Astrocyte of the spinal cord (primary cell): ENCODE data around the gene FBXO11.

ENCODE experiments used
- DNase-seq: peaks from one replicate; pipeline ENCODE4 v3.0.0; 2011; ENCODE audit warnings: low read depth, low spot score
- H3K4me3 ChIP-seq: 2 replicates; pipeline ENCODE4 v1.5.1; 2011; ENCODE audit warnings: low read depth, mild to moderate bottlenecking, low read length, moderate library complexity
- in situ Hi-C: cut with HindIII; loops from 2 replicates; pipeline ENCODE4 v1.10.0; 2017; ENCODE audit warnings: low sequenced_read_pairs
- TF ChIP-seq, protein P1 (sequence below): IDR thresholded peaks from 2 replicates; pipeline ENCODE4 v1.5.1; 2012; ENCODE audit warnings: low read depth, mild to moderate bottlenecking, low read length, inconsistent platforms

Gene FBXO11

GRCh38 chr2:47844162-47844561 is 62.1 kb downstream of the FBXO11 start:
- in situ Hi-C loops, result no loop called here
- H3K4me3 ChIP-seq, result no peak overlapping the region
- TF ChIP-seq, protein P1, sequence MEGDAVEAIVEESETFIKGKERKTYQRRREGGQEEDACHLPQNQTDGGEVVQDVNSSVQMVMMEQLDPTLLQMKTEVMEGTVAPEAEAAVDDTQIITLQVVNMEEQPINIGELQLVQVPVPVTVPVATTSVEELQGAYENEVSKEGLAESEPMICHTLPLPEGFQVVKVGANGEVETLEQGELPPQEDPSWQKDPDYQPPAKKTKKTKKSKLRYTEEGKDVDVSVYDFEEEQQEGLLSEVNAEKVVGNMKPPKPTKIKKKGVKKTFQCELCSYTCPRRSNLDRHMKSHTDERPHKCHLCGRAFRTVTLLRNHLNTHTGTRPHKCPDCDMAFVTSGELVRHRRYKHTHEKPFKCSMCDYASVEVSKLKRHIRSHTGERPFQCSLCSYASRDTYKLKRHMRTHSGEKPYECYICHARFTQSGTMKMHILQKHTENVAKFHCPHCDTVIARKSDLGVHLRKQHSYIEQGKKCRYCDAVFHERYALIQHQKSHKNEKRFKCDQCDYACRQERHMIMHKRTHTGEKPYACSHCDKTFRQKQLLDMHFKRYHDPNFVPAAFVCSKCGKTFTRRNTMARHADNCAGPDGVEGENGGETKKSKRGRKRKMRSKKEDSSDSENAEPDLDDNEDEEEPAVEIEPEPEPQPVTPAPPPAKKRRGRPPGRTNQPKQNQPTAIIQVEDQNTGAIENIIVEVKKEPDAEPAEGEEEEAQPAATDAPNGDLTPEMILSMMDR, result no peak
- no peak for DNase-seq

GRCh38 chr2:47843407-47843806 is 62.9 kb downstream of the FBXO11 start:
- in situ Hi-C loops, result no loop called here
- no peak for DNase-seq
- H3K4me3 ChIP-seq, result no peak overlapping the region
- TF ChIP-seq, protein P1, result no peak

- in situ Hi-C loops, result no loop called here
- TF ChIP-seq, protein P1, result no peak
- no peak for DNase-seq
- no peak overlapping the region for H3K4me3 ChIP-seq
Measured at GRCh38 chr2:47842846-47843245, 63.5 kb downstream of the FBXO11 start.

- no peak for DNase-seq
- H3K4me3 ChIP-seq, result no peak overlapping the region
- TF ChIP-seq, protein P1, result no peak
- in situ Hi-C loops, result no loop called here
Measured at GRCh38 chr2:47838686-47839085, 67.6 kb downstream of the FBXO11 start.

DNA sequence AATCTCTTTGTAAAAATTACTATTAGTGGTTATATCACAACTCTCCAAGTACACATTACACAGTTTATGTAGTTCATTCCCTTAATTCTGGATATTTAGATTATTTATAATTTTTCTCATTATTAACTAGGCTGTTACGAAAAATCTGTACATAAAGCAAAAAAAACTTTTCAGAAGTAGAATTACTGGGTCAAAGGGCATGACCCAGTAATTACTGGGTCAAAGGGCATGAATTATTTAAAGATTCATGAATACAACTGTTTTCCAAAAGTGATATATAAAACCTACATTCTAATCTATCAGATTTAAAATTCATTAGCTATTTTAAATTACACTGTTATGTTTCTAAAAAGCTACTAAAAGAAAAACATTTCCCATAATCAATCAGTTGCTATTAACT is 68.0 kb downstream of the FBXO11 start:
- DNase-seq, result no peak
- in situ Hi-C loops, result no loop called here
- TF ChIP-seq, protein P1, result no peak
- H3K4me3 ChIP-seq, result no peak overlapping the region

- no peak for DNase-seq
- in situ Hi-C loops, result no loop called here
- H3K4me3 ChIP-seq, result no peak overlapping the region
- TF ChIP-seq, protein P1, result no peak
Measured at GRCh38 chr2:47833516-47833968, 72.8 kb downstream of the FBXO11 start.

GRCh38 chr2:47822518-47822917 is 83.8 kb downstream of the FBXO11 start:
- TF ChIP-seq, protein P1, result no peak
- DNase-seq, result no peak
- in situ Hi-C loops, result no loop called here
- no peak overlapping the region for H3K4me3 ChIP-seq
